GM23338 (cell line): ENCODE data around the gene FAT1. TPM values are rescaled to one million over a fixed set of nuclear protein-coding genes. Genes with fewer than 3 reads are reported as not detected.

Source experiments
- ATAC-seq: fragments of 200-7000 bp; cut with Tn5 transposase; 3 replicates; pipeline ENCODE4 v1.9.1; 2020
- DNase-seq: peaks from one replicate; pipeline ENCODE4 v3.0.0-alpha.2; 2015; ENCODE audit warnings: low spot score
- H2AFZ ChIP-seq: fragments of 200-600 bp; sonication (generic); 2 replicates; pipeline ENCODE4 v1.8.0; 2016; ENCODE audit warnings: antibody characterized with exemption, mild to moderate bottlenecking, moderate library complexity
- H3F3A ChIP-seq: fragments of 200-600 bp; sonication (generic); replicated peaks from 2 replicates; pipeline ENCODE4 v1.8.0; 2017; ENCODE audit warnings: antibody characterized with exemption, mixed run types, low read depth
- H3K27ac ChIP-seq: fragments of 200-600 bp; sonication (generic); 2 replicates; pipeline ENCODE4 v1.6.1; 2016; ENCODE audit warnings: low read depth
- H3K27me3 ChIP-seq: fragments of 200-600 bp; sonication (generic); 2 replicates; pipeline ENCODE4 v1.8.0; 2016; ENCODE audit warnings: mild to moderate bottlenecking, mixed run types, moderate library complexity; ENCODE audit not compliant: insufficient read depth
- H3K36me3 ChIP-seq: fragments of 200-600 bp; sonication (generic); 2 replicates; pipeline ENCODE4 v1.8.0; 2016; ENCODE audit warnings: mild to moderate bottlenecking; ENCODE audit not compliant: insufficient read depth
- H3K4me1 ChIP-seq: fragments of 200-600 bp; sonication (generic); 2 replicates; pipeline ENCODE4 v1.8.0; 2016; ENCODE audit warnings: mild to moderate bottlenecking, moderate library complexity; ENCODE audit not compliant: insufficient read depth
- H3K4me2 ChIP-seq: fragments of 200-600 bp; sonication (generic); 2 replicates; pipeline ENCODE4 v1.7.1; 2017; ENCODE audit warnings: mixed run types
- H3K4me3 ChIP-seq: fragments of 200-600 bp; sonication (generic); 2 replicates; pipeline ENCODE4 v1.6.1; 2016; ENCODE audit warnings: mixed run types
- H3K79me2 ChIP-seq: fragments of 200-600 bp; sonication (generic); replicated peaks from 2 replicates; pipeline ENCODE4 v1.8.0; 2017; ENCODE audit warnings: mild to moderate bottlenecking; ENCODE audit not compliant: insufficient read depth
- H3K9me2 ChIP-seq: fragments of 200-600 bp; sonication (generic); 2 replicates; pipeline ENCODE4 v1.8.0; 2017; ENCODE audit not compliant: insufficient read depth
- H4K20me1 ChIP-seq: fragments of 200-600 bp; sonication (generic); replicated peaks from 2 replicates; pipeline ENCODE4 v1.8.0; 2017; ENCODE audit warnings: mild to moderate bottlenecking; ENCODE audit not compliant: insufficient read depth
- H3K27ac Mint-ChIP-seq: 2 replicates; pipeline ENCODE4 v1.8.0; 2020; ENCODE audit warnings: inconsistent platforms, mild to moderate bottlenecking, moderate library complexity, mixed read lengths
- H3K27me3 Mint-ChIP-seq: 3 replicates; pipeline ENCODE4 v1.8.0; 2022; ENCODE audit warnings: low read depth, mild to moderate bottlenecking, moderate library complexity, mixed read lengths, inconsistent platforms; ENCODE audit not compliant: insufficient read depth, poor library complexity
- H3K36me3 Mint-ChIP-seq: 3 replicates; pipeline ENCODE4 v1.8.0; 2021; ENCODE audit warnings: low read depth, mild to moderate bottlenecking, inconsistent platforms, moderate library complexity, mixed read lengths
- H3K4me1 Mint-ChIP-seq: 3 replicates; pipeline ENCODE4 v1.8.0; 2020; ENCODE audit warnings: mild to moderate bottlenecking, inconsistent platforms, mixed read lengths
- H3K4me3 Mint-ChIP-seq: 3 replicates; pipeline ENCODE4 v1.8.0; 2021; ENCODE audit warnings: moderate library complexity, mild to moderate bottlenecking, inconsistent platforms, mixed read lengths
- H3K9me3 Mint-ChIP-seq: 3 replicates; pipeline ENCODE4 v1.8.0; 2020; ENCODE audit warnings: moderate library complexity, mild to moderate bottlenecking, inconsistent platforms, mixed read lengths
- CREB1 ChIP-seq: fragments of 250-450 bp; sonication (Bioruptor Pico); IDR thresholded peaks from 2 replicates; pipeline ENCODE4 v1.5.0; 2020; ENCODE audit warnings: low read depth, mild to moderate bottlenecking, moderate library complexity
- ETS1 ChIP-seq: IDR thresholded peaks from 2 replicates; pipeline ENCODE4 v1.6.1; 2016; ENCODE audit warnings: antibody characterized with exemption
- EZH2 ChIP-seq: fragments of 200-600 bp; sonication (generic); IDR thresholded peaks from one replicate; pipeline ENCODE4 v1.8.0; 2017; ENCODE audit warnings: antibody characterized with exemption, mild to moderate bottlenecking, low read depth; ENCODE audit not compliant: unreplicated experiment
- EZH2phosphoT487 ChIP-seq: fragments of 200-600 bp; sonication (generic); IDR thresholded peaks from one replicate; pipeline ENCODE4 v1.8.1; 2018; ENCODE audit warnings: antibody characterized with exemption; ENCODE audit not compliant: unreplicated experiment
- JUNB ChIP-seq: IDR thresholded peaks from one replicate; pipeline ENCODE4 v1.6.1; 2016; ENCODE audit warnings: antibody characterized with exemption; ENCODE audit not compliant: unreplicated experiment
- NANOG ChIP-seq: IDR thresholded peaks from 2 replicates; pipeline ENCODE4 v1.6.1; 2016; ENCODE audit warnings: antibody characterized with exemption, borderline replicate concordance
- POLR2AphosphoS5 ChIP-seq: IDR thresholded peaks from 2 replicates; pipeline ENCODE4 v1.6.1; 2016; ENCODE audit warnings: antibody characterized with exemption, low read depth
- REST ChIP-seq: IDR thresholded peaks from one replicate; pipeline ENCODE4 v1.6.1; 2018; ENCODE audit warnings: antibody characterized with exemption; ENCODE audit not compliant: unreplicated experiment
- STAT1 ChIP-seq: IDR thresholded peaks from one replicate; pipeline ENCODE4 v1.6.1; 2016; ENCODE audit warnings: antibody characterized with exemption; ENCODE audit not compliant: unreplicated experiment
- ZNF114 ChIP-seq: fragments of 250-450 bp; sonication (Bioruptor Pico); IDR thresholded peaks from 2 replicates; pipeline ENCODE4 v1.5.0; 2020; ENCODE audit warnings: mild to moderate bottlenecking, moderate library complexity
- ZNF331 ChIP-seq: fragments of 250-450 bp; sonication (Bioruptor Pico); IDR thresholded peaks from 2 replicates; pipeline ENCODE4 v1.5.0; 2020; ENCODE audit warnings: low read depth, mild to moderate bottlenecking, moderate library complexity
- ZNF462 ChIP-seq: fragments of 250-450 bp; sonication (Bioruptor Pico); IDR thresholded peaks from 2 replicates; pipeline ENCODE4 v1.5.0; 2020; ENCODE audit warnings: mild to moderate bottlenecking, moderate library complexity
- polyA plus RNA-seq: library from polyadenylated mRNA; unstranded; fragments of >200 nt; fragmentation: Nextera tagmentation; extraction: Ambion mirVana; gene quantifications from 2 replicates; pipeline ENCODE4 v1.2.1, GENCODE V29; 2016
- total RNA-seq: library from RNA; depleted of rRNA; stranded (reverse); fragments of >200 nt; shearing (Covaris generic); gene quantifications from 2 replicates; pipeline ENCODE4 v1.2.3, GENCODE V29; 2014

FAT1 gene
- total and polyA plus RNA-seq, 2 experiments from 2014 or later, result 37.6 to 137 TPM

GRCh38 chr4:186693159-186693815, 30.4 kb downstream of the FAT1 start (continued):
- TF ChIP-seq ZNF462 (CRISPR knock-in tag), result no peak

- H3K9me2 ChIP-seq, result no peaks in the 10 kb centered on the region; the same call in 1 of the 2 replicates
- Mint-ChIP-seq H3K27ac (no peak overlapping the region), H3K36me3 (peaks cover 31% of the 10 kb centered on the region), H3K4me3 (no peak overlapping the region), H3K4me1 (peaks cover 58% of the 10 kb centered on the region), H3K9me3 (no peaks in the 10 kb centered on the region), H3K27me3 (peaks cover 15% of the 10 kb centered on the region)
- H3K4me3 ChIP-seq, result no peak overlapping the region
- H3K27ac ChIP-seq, result no peak overlapping the region
- H3K36me3 ChIP-seq, result no peaks in the 10 kb centered on the region; the same call in 1 of the 2 replicates
- no peak overlapping the region for H3K4me2 ChIP-seq
- no peaks in the 10 kb centered on the region for H4K20me1 ChIP-seq
- H2AFZ ChIP-seq, result no peak overlapping the region
- peaks cover 49% of the 10 kb centered on the region for H3K4me1 ChIP-seq
- 0 out of 2 replicates have a peak, but pooled peaks cover 3% of the 10 kb centered on the region for H3F3A ChIP-seq
- no peak for DNase-seq
- no peak for ATAC-seq
- H3K79me2 ChIP-seq, result peaks cover 80% of the 10 kb centered on the region
- peaks cover 11% of the 10 kb centered on the region for H3K27me3 ChIP-seq
- TF ChIP-seq CREB1 (CRISPR knock-in tag) (no peak), EZH2phosphoT487 (no peak), ZNF331 (CRISPR knock-in tag) (no peak), ZNF114 (CRISPR knock-in tag) (no peak), REST (no peak), POLR2AphosphoS5 (no peak), NANOG (no peak), JUNB (no peak), STAT1 (no peak), EZH2 (no peak), ETS1 (no peak)
These were observed 32.3 kb downstream of the FAT1 start for GRCh38 chr4:186691396-186691795.
